Hematopoietic multipotent progenitor cell treated with erythropoietin and hydrocortisone succinate and interleukin-3 and kit ligand, for 6 days (in vitro differentiated cells): Measurements from ENCODE around the gene APP.

ENCODE experiments used
- DNase-seq: peaks from one replicate; pipeline ENCODE4 v3.0.0-alpha.2; 2015

Gene APP

GRCh38 chr21:25857308-25858074 is 313.1 kb downstream of the APP start:
- no peak for DNase-seq

DNA sequence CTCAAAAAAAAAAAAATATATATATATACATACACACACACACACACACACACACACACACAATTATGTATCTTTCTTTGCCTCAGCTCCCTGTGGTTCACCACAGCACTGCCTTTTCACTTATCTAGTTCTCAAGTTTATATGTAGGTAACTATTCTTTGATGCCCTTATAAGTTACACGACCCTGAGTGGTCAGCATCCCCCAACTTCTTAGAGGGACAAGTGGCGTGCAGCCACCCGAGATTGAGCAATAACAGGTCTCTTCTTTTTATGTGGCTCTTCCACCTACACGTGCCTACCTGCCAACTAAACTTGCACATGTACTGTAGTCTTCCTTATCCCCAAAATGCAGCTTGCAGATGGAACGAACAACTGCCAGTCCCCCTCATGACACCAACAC is 315.0 kb downstream of the APP start:
- no peak for DNase-seq

DNA sequence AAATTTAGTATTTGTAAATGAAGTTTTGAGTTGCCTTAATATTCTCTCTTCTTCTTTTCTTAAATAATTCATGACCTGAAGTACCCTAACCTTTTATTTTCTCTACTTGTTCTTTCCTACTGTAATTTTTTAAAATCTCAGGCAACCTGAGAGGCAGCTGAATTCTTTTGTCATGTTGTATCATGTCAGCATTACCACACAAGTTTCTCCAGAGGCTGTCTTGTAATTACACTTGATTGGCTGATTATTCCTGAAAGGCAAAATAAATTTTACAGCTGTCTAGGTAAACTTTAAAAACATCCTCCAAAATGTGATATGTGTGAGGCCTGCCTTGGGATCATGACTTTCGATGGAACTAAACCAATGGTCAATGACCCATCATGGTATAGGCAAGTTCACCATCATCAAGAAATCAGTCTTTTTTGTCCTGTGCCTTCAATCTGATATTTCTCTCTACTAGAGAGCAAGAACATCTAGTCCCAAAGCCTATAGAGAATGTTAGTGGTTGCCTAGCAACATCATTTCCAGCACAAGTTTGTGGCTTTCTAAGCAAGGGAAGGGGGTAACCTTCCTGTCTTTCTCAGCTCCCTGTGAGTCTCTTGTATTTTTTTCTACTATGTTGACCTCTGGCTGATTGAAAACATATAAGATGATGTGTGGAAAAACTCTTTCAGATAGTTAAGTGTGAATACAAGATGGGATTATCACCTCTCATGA is 320.3 kb downstream of the APP start:
- no peak for DNase-seq

DNA sequence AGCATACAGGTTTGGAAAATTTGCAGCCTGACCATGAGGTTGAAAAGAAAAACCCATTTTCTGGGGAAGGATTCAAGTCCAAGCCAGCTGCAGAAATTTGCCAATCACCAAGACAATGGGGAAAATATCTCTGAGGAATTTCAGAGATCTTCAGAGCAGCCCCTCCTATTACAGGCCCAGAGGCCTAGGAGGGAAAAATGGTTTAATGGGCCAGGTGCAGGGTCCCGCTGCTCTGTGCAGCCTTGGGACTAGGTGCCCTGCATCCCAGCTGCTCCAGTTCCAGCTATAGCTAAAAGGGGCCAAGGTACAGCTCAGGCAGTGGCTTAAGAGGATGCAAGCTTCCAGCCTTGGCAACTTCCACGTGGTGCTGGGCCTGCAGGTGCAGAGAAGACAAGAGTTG is 322.3 kb downstream of the APP start:
- no peak for DNase-seq

DNA sequence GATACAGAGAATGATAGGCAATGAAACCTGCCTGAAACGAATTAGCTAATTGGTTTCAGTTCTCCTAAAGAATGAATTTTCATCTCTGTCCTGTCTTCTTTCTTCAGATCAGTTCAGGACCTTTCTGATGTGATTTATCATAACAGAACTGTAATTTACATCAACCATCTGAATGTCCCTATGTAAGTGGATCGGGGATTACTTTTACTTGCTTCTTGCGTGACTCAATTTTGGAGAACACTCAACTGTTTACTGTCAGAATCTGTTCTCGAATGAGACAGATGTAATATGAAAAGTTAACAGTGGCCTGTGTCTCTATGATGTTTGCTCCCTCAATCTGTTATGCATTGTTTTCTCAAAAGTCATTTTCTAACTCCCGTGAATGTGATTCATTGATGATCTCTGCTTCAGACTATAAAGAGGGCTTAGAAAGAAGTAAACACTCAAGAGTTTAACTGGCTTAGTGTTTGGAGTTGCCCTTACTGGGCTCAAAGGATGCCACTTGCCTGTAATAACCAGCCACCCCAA is 324.8 kb downstream of the APP start:
- DNase-seq: no peak

DNA sequence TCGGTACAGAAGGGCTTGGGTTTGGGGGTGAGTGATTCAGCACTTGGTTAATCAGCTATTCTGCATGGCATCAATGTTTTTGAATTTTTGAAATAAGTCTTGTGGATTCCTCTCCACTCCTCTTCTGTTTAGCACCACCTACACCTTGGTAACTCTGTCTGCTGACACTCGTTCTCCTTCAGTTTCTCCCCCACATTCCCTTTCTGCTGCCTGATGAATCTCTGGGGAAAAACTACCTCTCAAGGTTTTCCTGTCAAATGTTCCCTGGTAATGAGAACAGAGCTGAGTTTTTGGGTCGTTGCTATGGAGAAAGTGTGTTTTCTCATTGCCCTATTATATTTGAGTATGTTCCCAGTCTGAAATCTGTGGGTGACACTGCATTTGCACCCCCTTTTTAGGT is 327.6 kb downstream of the APP start:
- DNase-seq: no peak

GRCh38 chr21:25838809-25839208 is 331.8 kb downstream of the APP start:
- no peak for DNase-seq

- DNase-seq: no peak
These were observed 332.9 kb downstream of the APP start for GRCh38 chr21:25837533-25838265.

DNA sequence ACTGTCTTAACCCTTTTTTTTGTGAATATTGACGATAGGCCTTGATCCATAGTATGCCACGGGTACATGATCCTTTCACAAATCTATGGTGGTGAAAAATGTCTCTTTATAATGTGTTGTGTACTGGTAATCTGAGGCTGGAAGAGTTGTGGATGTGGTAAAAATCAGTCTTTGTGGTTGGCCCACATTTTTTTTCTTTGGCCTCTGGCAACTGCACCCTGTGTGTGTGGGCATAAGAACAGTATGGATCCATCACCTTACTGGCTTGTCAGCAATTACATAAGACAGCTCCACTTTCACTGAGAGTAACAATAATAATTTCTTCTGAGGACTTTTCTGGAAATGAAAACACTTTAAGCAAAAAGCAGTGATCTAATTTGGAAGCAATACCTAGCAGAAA is 334.2 kb downstream of the APP start:
- DNase-seq: no peak

DNA sequence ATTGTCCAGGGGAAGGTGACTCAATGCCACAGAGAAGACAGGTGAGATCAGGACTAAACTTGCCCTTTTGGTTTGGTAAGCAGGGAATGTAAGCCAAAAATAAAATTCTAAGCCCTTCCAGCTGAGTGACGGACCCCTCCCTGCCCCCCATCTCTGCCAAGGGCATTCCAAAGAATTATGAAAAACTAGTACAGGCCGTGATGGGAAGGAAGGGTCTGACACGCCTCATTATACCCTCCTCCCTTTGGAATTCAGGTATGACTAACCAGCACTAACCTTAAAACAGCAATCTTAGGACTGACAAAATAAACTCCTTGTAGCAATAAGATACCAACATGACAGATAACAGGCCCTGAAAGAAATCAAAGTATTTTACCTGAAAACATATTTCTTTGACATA is 336.2 kb downstream of the APP start:
- DNase-seq: no peak

DNA sequence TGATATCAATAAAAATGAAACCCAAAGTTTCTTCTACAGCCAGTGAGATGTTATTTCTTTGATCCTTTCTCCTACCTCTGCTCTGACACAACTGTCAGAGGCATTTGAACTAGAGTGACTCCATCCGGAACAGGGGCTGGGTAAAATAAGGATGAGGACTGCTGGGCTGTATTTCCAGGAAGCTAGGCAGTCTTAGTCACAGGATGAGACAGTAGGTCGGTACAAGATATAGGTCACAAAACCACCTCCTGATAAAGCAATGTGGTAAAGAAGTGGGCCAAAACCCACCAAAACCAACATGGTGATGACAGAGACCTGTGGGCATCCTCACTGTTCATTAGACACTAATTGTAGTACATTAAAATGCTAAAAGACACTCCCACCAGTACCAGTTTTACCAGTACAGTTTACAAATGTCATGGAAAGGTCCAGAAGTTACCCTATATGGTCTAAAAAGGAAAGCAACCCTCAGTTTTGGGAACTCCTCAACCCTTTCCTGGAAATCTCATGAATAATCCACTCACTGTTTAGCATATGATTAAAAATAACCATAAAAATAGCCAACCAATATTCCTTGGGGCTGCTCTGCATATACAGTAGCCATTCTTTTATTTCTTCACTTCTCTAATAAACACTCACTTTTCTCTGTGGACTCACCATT is 339.1 kb downstream of the APP start:
- DNase-seq: no peak
